Measurements from ENCODE around the gene BBS12. TPM values are rescaled to one million over a fixed set of nuclear protein-coding genes. Genes with fewer than 3 reads are reported as not detected.

The BBS12 gene
- total RNA-seq, 1 experiment from 2014 or later, result 1.5 TPM

DNA sequence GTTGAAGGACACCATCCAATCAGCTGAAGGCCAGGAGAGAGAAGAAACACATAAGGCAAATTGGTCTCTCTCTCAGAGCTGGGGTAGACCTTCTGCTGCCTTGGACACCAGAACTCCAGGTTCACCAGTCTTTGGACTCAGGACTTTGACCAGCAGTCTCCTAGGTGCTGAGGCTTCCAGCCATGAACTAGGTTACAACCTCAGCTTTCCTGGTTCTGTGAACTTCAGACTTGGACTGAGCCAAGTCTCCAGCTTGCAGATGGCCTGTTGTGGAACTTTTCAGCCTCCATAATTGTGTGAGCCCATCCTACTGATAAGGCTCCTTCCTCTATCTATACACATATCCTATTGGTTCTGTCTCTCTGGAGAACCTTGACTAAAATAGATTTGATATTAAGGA is 20.6 kb upstream of the BBS12 start:
- no TSS peak for BruUV-seq (replicated peaks)
- POLR2A ChIA-PET, result no interaction called here
- no peaks in the 10 kb centered on the region; the same call in 1 of the 2 replicates for H3K4me1 ChIP-seq (ENCODE audit: control insufficient read depth, insufficient read depth, low read length)
- H3K36me3 ChIP-seq (ENCODE audit: control insufficient read depth, insufficient read depth, low read length), result no peaks in the 10 kb centered on the region
- no peaks in the 10 kb centered on the region for H3K9me3 ChIP-seq (ENCODE audit: control insufficient read depth, insufficient read depth, low read depth, low read length)
- CTCF ChIA-PET, result no interaction called here
- DNase-seq (ENCODE audit: low read depth, low spot score) (no peak), ATAC-seq (no peak; the same call in 1 of the 2 replicates)
- in situ Hi-C loops (cut with HindIII; ENCODE audit: low pct_unique_long_range_greater_than_20kb, low sequenced_read_pairs), result no loop called here
- no peaks in the 10 kb centered on the region for H3K27me3 ChIP-seq (ENCODE audit: control insufficient read depth, insufficient read depth, low read length)
- H3K4me3 ChIP-seq (ENCODE audit: low read depth in 2 of 2, low read length in 2 of 2), result no peak overlapping the region
- TF ChIP-seq TCF7L2 (IDR thresholded peaks at IDR 0.05; ENCODE audit: low read depth, low read length), result no peak
- TF ChIP-seq SIN3A (IDR thresholded peaks at IDR 0.05; ENCODE audit: borderline replicate concordance, insufficient read depth, low read depth, low read length), result no peak
- TF ChIP-seq, protein P1, sequence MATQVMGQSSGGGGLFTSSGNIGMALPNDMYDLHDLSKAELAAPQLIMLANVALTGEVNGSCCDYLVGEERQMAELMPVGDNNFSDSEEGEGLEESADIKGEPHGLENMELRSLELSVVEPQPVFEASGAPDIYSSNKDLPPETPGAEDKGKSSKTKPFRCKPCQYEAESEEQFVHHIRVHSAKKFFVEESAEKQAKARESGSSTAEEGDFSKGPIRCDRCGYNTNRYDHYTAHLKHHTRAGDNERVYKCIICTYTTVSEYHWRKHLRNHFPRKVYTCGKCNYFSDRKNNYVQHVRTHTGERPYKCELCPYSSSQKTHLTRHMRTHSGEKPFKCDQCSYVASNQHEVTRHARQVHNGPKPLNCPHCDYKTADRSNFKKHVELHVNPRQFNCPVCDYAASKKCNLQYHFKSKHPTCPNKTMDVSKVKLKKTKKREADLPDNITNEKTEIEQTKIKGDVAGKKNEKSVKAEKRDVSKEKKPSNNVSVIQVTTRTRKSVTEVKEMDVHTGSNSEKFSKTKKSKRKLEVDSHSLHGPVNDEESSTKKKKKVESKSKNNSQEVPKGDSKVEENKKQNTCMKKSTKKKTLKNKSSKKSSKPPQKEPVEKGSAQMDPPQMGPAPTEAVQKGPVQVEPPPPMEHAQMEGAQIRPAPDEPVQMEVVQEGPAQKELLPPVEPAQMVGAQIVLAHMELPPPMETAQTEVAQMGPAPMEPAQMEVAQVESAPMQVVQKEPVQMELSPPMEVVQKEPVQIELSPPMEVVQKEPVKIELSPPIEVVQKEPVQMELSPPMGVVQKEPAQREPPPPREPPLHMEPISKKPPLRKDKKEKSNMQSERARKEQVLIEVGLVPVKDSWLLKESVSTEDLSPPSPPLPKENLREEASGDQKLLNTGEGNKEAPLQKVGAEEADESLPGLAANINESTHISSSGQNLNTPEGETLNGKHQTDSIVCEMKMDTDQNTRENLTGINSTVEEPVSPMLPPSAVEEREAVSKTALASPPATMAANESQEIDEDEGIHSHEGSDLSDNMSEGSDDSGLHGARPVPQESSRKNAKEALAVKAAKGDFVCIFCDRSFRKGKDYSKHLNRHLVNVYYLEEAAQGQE (IDR thresholded peaks at IDR 0.05; ENCODE audit: insufficient read depth in 1 of 2, low read depth in 2 of 2, low read length in 1 of 2), result no peak
- TF ChIP-seq, protein P2, sequence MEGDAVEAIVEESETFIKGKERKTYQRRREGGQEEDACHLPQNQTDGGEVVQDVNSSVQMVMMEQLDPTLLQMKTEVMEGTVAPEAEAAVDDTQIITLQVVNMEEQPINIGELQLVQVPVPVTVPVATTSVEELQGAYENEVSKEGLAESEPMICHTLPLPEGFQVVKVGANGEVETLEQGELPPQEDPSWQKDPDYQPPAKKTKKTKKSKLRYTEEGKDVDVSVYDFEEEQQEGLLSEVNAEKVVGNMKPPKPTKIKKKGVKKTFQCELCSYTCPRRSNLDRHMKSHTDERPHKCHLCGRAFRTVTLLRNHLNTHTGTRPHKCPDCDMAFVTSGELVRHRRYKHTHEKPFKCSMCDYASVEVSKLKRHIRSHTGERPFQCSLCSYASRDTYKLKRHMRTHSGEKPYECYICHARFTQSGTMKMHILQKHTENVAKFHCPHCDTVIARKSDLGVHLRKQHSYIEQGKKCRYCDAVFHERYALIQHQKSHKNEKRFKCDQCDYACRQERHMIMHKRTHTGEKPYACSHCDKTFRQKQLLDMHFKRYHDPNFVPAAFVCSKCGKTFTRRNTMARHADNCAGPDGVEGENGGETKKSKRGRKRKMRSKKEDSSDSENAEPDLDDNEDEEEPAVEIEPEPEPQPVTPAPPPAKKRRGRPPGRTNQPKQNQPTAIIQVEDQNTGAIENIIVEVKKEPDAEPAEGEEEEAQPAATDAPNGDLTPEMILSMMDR (IDR thresholded peaks at IDR 0.05), result no peak
- TF ChIP-seq POLR2AphosphoS5 (IDR thresholded peaks at IDR 0.05; ENCODE audit: low read depth, low read length), result no peak
- no peak overlapping the region for H3K27ac ChIP-seq (ENCODE audit: low read length)
- intact Hi-C loops (cut with micrococcal nuclease; ENCODE audit: unreplicated experiment), result loop anchor here (10.0 kb wide), 1 partner anchor 407 kb away; no protein-coding TSS in a partner anchor

DNA sequence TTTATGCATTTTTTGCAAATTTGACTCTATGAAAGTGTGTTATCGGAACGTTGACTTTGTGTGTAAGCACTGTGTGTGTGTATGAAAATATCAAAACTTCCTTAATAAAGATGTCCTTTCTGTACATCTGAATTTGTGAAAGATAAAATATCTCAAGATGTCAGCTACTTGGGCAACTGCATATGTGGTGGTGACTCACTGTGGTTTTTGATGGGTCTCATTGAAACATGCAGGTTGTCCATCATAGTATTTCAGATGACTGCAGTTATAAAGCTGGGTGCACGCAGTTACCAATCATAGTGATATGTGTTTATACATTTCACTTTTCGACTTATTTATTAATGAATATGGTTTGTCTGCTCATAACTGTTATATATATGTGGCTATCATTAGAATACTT is 19.7 kb upstream of the BBS12 start:
- ChIA-PET CTCF (no interaction called here), POLR2A (no interaction called here)
- no peaks in the 10 kb centered on the region for H3K9me3 ChIP-seq (ENCODE audit: control insufficient read depth, insufficient read depth, low read depth, low read length)
- H3K4me3 ChIP-seq (ENCODE audit: low read depth in 2 of 2, low read length in 2 of 2), result no peak overlapping the region
- ATAC-seq (no peak), DNase-seq (ENCODE audit: low read depth, low spot score) (no peak)
- no TSS peak for BruUV-seq (replicated peaks)
- TF ChIP-seq, protein P1 (IDR thresholded peaks at IDR 0.05; ENCODE audit: insufficient read depth in 1 of 2, low read depth in 2 of 2, low read length in 1 of 2), result no peak
- no peak for TF ChIP-seq POLR2AphosphoS5 (IDR thresholded peaks at IDR 0.05; ENCODE audit: low read depth, low read length)
- TF ChIP-seq SIN3A (IDR thresholded peaks at IDR 0.05; ENCODE audit: borderline replicate concordance, insufficient read depth, low read depth, low read length), result no peak
- TF ChIP-seq TCF7L2 (IDR thresholded peaks at IDR 0.05; ENCODE audit: low read depth, low read length), result no peak
- TF ChIP-seq, protein P2 (IDR thresholded peaks at IDR 0.05), result no peak
- no peaks in the 10 kb centered on the region for H3K36me3 ChIP-seq (ENCODE audit: control insufficient read depth, insufficient read depth, low read length)
- no peaks in the 10 kb centered on the region; the same call in 1 of the 2 replicates for H3K4me1 ChIP-seq (ENCODE audit: control insufficient read depth, insufficient read depth, low read length)
- intact Hi-C loops (cut with micrococcal nuclease; ENCODE audit: unreplicated experiment) (loop anchor here (10.0 kb wide), 1 partner anchor 408 kb away; no protein-coding TSS in a partner anchor), in situ Hi-C loops (cut with HindIII; ENCODE audit: low pct_unique_long_range_greater_than_20kb, low sequenced_read_pairs) (no loop called here)
- H3K27ac ChIP-seq (ENCODE audit: low read length), result no peak overlapping the region
- no peaks in the 10 kb centered on the region for H3K27me3 ChIP-seq (ENCODE audit: control insufficient read depth, insufficient read depth, low read length)

Measured in Panc1 (cell line).